HEK293T (cell line): ENCODE results near the gene EXPH5.

Source experiments
- ARNT ChIP-seq: fragments of 450-650 bp; IDR thresholded peaks from 2 replicates; pipeline ENCODE4 v1.6.1; 2017; ENCODE audit warnings: mild to moderate bottlenecking
- BHLHE40 ChIP-seq: fragments of 450-650 bp; IDR thresholded peaks from 2 replicates; pipeline ENCODE4 v1.6.1; 2016; ENCODE audit warnings: mild to moderate bottlenecking, moderate library complexity, borderline replicate concordance
- CTBP1 ChIP-seq: fragments of 450-650 bp; IDR thresholded peaks from 2 replicates; pipeline ENCODE4 v1.6.1; 2016; ENCODE audit warnings: borderline replicate concordance
- ELF4 ChIP-seq: fragments of 450-650 bp; IDR thresholded peaks from 2 replicates; pipeline ENCODE4 v1.6.1; 2017; ENCODE audit warnings: antibody characterized with exemption
- FOXA1 ChIP-seq: fragments of 450-650 bp; IDR thresholded peaks from 2 replicates; pipeline ENCODE4 v1.6.1; 2016; ENCODE audit warnings: mild to moderate bottlenecking
- FOXK2 ChIP-seq: fragments of 450-650 bp; IDR thresholded peaks from 2 replicates; pipeline ENCODE4 v1.6.1; 2016; ENCODE audit warnings: mild to moderate bottlenecking
- FOXM1 ChIP-seq: fragments of 450-650 bp; IDR thresholded peaks from 2 replicates; pipeline ENCODE4 v1.6.1; 2017; ENCODE audit warnings: mild to moderate bottlenecking, borderline replicate concordance
- HDGF ChIP-seq: fragments of 450-650 bp; IDR thresholded peaks from 2 replicates; pipeline ENCODE4 v1.6.1; 2017; ENCODE audit warnings: antibody characterized with exemption, borderline replicate concordance
- L3MBTL2 ChIP-seq: fragments of 450-650 bp; conservative IDR thresholded peaks from 2 replicates; pipeline ENCODE4 v1.6.1; 2016; ENCODE audit warnings: mild to moderate bottlenecking
- PKNOX1 ChIP-seq: fragments of 450-650 bp; IDR thresholded peaks from 2 replicates; pipeline ENCODE4 v1.6.1; 2016
- SP1 ChIP-seq: fragments of 450-650 bp; IDR thresholded peaks from 2 replicates; pipeline ENCODE4 v1.6.1; 2017
- SUZ12 ChIP-seq: fragments of 450-650 bp; IDR thresholded peaks from 2 replicates; pipeline ENCODE4 v1.6.1; 2016; ENCODE audit warnings: mild to moderate bottlenecking
- TARDBP ChIP-seq: fragments of 450-650 bp; IDR thresholded peaks from 2 replicates; pipeline ENCODE4 v1.6.1; 2016
- ZNF384 ChIP-seq: fragments of 450-650 bp; IDR thresholded peaks from 2 replicates; pipeline ENCODE4 v1.6.1; 2016

DNA sequence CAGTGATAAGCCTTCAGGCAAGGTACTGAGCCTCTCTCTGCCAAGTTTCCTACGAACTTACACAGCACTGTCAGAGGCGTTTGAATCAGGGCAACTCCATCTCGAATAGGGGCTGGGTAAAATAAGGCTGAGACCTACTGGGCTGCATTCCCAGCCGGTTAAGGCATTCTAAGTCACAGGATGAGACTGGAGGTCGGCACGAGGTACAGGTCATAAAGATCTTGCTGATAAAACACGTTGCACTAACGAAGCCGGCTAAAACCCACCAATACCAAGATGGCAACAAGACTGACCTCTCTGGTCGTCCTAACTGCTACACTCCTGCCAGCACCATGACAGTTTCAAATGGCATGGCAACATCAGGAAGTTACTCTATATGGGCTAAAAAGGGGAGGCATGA is 75.0 kb downstream of the EXPH5 start:
- TF ChIP-seq PKNOX1 = no peak
- no peak for TF ChIP-seq FOXA1
- TF ChIP-seq TARDBP = no peak
- no peak for TF ChIP-seq BHLHE40
- no peak for TF ChIP-seq SP1
- TF ChIP-seq ARNT = no peak
- TF ChIP-seq FOXM1 = no peak
- TF ChIP-seq ELF4 = no peak
- TF ChIP-seq L3MBTL2 = no peak
- no peak for TF ChIP-seq SUZ12
- TF ChIP-seq FOXK2 = no peak
- TF ChIP-seq CTBP1 = no peak
- TF ChIP-seq ZNF384 = no peak
- no peak for TF ChIP-seq HDGF
